ENCODE data around the gene HDAC4. TPM values are rescaled to one million over a fixed set of nuclear protein-coding genes. Genes with fewer than 3 reads are reported as not detected.

HDAC4 gene
- total and polyA plus RNA-seq, 8 donors = 1.7 to 98.8 (median 24.5) TPM

DNA sequence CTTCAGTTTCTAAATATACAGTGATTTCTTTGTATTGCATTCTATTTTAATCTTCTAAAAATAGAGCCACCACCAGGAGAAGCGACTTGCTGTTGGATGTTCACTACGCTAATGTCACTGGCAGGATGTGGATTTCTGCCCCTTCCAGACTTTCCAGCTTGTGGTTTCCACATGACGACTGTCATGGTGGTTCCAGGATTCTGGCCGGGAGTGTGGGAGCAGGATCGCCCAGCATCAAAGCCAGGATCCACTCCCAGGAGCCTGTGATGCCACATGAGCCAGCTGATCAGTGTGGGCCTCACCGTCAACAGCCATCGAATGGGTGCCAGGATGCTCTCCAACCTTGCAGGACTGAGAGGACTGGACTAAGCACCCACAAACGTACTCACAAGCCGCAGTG, 148.8 kb downstream of the HDAC4 start:
- no peaks in the 10 kb centered on the region for H3K27me3 ChIP-seq
- no peaks in the 10 kb centered on the region for H3K36me3 ChIP-seq
- TF ChIP-seq EP300 (IDR thresholded peaks at IDR 0.05) (no peak), POLR2A (IDR thresholded peaks at IDR 0.05) (no peak)
- no peaks in the 10 kb centered on the region for H3K9me3 ChIP-seq
- peak overlapping the region in 4 of 5 donors; percentile 0 to 53 (median 51) for H3K27ac ChIP-seq
- intact Hi-C loops (cut with DNase I; ENCODE audit: low total_unique reads) = no loop called here
- H3K4me1 ChIP-seq = peaks cover 0 to 68% (median 40%) of the 10 kb centered on the region in 4 donors
- H3K4me3 ChIP-seq = no peak overlapping the region
- DNase-seq = no peak
- WGBS, 5 donors = 81 to 89% (median 87%) methylated on average over 7 to 9 of the region's 9 CpGs

DNA sequence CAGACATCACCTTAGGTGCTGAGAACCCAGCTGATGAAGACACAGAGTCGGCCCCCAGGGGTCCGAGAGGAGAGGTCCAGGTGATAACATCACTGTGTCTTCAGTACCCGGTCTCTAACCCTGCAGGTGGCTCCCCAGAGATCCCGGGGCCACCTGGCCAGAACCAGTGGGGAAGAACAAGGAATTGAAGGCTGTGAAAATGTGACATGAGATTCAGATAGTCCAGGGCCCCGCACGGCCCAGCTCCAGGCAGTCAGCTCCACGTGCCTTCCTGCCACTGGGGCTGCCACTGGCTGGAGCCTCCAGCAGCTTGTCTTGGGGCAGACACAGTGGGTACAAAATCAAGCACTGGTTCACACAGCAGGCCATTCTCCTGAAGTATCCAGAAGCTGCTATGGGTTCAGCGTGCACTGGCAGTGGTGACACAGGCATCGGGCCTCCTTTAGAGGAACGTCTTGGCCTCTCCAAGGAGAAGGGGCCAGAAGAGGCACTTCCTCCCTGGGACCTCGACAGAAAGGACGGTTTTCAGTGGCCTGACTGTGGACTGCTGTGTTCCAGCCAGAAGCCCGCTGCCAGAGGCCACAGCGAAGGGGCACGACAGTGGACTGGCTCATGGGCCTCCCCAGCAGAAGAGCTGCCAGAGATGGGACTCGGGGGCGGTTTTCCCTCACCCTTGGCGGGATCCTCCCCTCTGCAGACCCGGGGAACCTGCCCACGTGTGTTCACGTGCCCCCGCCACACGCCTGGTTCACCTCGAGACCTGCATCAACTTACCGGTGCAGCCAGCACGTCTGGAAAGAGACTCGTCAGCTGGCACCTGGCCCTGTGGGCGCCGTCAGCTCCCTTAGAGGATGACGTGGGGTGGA, 150.4 kb downstream of the HDAC4 start:
- intact Hi-C loops (cut with DNase I; ENCODE audit: low total_unique reads) = no loop called here
- Histone ChIP-seq H3K27me3 (no peaks in the 10 kb centered on the region), H3K9me3 (no peaks in the 10 kb centered on the region), H3K4me3 (no peak overlapping the region), H3K36me3 (no peaks in the 10 kb centered on the region), H3K4me1 (peaks cover 9 to 68% (median 49%) of the 10 kb centered on the region in 4 donors), H3K27ac (peak overlapping the region in 4 of 5 donors; percentile 45 to 79 (median 71))
- TF ChIP-seq POLR2A (IDR thresholded peaks at IDR 0.05) (no peak), EP300 (IDR thresholded peaks at IDR 0.05) (no peak), POLR2AphosphoS5 (IDR thresholded peaks at IDR 0.05) (no peak)
- TF ChIP-seq, protein P1, sequence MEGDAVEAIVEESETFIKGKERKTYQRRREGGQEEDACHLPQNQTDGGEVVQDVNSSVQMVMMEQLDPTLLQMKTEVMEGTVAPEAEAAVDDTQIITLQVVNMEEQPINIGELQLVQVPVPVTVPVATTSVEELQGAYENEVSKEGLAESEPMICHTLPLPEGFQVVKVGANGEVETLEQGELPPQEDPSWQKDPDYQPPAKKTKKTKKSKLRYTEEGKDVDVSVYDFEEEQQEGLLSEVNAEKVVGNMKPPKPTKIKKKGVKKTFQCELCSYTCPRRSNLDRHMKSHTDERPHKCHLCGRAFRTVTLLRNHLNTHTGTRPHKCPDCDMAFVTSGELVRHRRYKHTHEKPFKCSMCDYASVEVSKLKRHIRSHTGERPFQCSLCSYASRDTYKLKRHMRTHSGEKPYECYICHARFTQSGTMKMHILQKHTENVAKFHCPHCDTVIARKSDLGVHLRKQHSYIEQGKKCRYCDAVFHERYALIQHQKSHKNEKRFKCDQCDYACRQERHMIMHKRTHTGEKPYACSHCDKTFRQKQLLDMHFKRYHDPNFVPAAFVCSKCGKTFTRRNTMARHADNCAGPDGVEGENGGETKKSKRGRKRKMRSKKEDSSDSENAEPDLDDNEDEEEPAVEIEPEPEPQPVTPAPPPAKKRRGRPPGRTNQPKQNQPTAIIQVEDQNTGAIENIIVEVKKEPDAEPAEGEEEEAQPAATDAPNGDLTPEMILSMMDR (IDR thresholded peaks at IDR 0.05) = no peak
- 87 to 94% (median 89%) methylated on average over 17 to 30 of the region's 30 CpGs for WGBS, 5 donors
- DNase-seq = no peak

DNA sequence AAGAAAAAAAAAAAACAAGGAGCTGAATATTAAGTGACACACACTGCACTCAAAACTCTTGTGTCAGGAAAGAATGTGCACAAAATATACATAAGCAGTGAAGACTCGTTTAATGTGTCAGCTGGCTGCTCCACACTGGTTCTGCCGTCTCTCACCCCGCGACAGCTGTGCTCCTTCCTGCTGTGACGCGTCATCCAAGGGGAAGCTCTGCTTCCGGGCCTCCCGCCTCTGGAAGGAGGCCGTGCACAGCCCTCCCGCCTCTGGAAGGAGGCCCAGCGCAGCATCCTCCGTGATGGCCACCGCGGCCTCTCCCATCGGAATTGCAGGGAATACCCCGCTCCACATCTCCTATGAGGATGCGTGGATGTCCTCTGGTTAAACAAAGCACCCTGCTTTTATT, 151.0 kb downstream of the HDAC4 start:
- no peaks in the 10 kb centered on the region for H3K36me3 ChIP-seq
- TF ChIP-seq POLR2AphosphoS5 (IDR thresholded peaks at IDR 0.05) (peak; percentile 46 to 80 (median 55)), EP300 (IDR thresholded peaks at IDR 0.05) (peak; percentile 12), POLR2A (IDR thresholded peaks at IDR 0.05) (no peak)
- H3K27ac ChIP-seq = peak overlapping the region in 4 of 5 donors; percentile 45 to 79 (median 71)
- peak; percentile 51 to 93 for DNase-seq
- peaks cover 9 to 73% (median 49%) of the 10 kb centered on the region in 4 donors for H3K4me1 ChIP-seq
- 48 to 73% (median 65%) methylated on average over 11 to 17 of the region's 17 CpGs for WGBS, 5 donors
- intact Hi-C loops (cut with DNase I; ENCODE audit: low total_unique reads) = no loop called here
- H3K27me3 ChIP-seq = no peaks in the 10 kb centered on the region
- no peak overlapping the region for H3K4me3 ChIP-seq
- H3K9me3 ChIP-seq = no peaks in the 10 kb centered on the region

DNA sequence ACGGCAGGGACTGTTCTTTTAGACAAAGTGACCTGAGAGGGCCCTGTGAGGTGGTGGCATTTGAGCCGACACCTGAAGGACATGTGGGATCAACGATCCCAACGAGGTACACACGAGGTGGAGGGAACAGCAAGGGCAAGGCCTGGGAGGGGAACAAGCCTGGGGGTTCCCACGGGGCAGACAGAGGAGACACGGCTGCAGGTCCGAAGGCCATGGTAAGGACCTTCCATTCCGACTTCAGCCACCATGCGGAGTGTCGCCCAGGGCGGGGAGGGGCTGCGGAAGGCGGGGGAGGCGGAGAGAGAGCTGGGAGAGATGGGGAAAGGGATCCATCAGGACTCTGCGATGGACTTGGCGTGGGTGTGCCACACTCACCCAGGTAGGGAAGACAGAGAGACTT, 151.8 kb downstream of the HDAC4 start:
- TF ChIP-seq, protein P1 (IDR thresholded peaks at IDR 0.05) = no peak
- TF ChIP-seq POLR2A (IDR thresholded peaks at IDR 0.05) (no peak), POLR2AphosphoS5 (IDR thresholded peaks at IDR 0.05) (no peak)
- intact Hi-C loops (cut with DNase I; ENCODE audit: low total_unique reads) = no loop called here
- peaks cover 9 to 79% (median 52%) of the 10 kb centered on the region in 4 donors for H3K4me1 ChIP-seq
- H3K9me3 ChIP-seq = no peaks in the 10 kb centered on the region
- DNase-seq = no peak
- peak overlapping the region in 4 of 5 donors; percentile 45 to 79 (median 71) for H3K27ac ChIP-seq
- H3K36me3 ChIP-seq = no peaks in the 10 kb centered on the region
- H3K27me3 ChIP-seq = no peaks in the 10 kb centered on the region
- WGBS, 5 donors = 89 to 94% (median 93%) methylated on average over 17 of the region's 17 CpGs
- no peak overlapping the region for H3K4me3 ChIP-seq

DNA sequence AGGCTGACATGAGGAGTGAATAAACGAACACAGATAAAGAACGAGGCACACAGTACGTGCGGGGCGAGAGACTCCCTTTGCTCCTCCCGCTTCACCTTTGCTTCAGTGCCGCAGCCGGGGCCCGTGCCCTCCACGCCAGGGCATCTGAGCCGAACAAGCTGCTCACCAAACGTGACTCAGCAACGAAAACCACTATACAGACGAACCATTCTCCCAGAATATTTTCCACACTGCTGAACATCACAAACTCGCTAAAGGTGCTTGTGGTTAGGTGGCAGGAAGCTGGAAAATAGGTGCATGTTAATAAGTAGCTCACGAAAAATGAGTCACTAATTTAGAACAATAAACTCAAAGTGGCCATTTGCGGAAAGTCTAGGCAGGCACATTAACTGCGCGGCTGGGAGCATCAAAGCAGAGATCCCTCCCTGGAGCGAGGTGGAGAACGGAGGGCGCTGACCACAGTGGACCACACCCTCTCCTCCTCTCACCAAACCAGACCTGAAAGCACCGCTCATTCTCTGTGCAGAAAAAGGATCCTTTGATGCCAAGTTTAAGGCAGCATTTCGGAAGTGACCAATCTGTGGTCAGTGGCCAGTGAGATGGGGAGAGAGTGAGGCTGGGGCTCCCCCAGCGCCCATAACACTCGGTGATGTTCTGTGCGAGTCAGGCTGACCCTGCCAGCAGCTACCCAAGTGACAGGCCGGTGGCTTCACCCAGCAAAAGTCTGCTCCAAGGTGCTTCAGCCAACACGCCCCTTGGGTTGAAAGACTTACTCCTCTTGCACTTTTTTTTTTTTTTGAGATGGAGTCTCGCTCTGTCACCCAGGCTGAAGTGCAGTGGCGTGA, 153.2 kb downstream of the HDAC4 start:
- no peak for TF ChIP-seq EP300 (IDR thresholded peaks at IDR 0.05)
- TF ChIP-seq POLR2A (IDR thresholded peaks at IDR 0.05) = no peak
- TF ChIP-seq POLR2AphosphoS5 (IDR thresholded peaks at IDR 0.05) = no peak
- TF ChIP-seq, protein P1 (IDR thresholded peaks at IDR 0.05) = no peak
- DNase-seq = no peak
- intact Hi-C loops (cut with DNase I; ENCODE audit: low total_unique reads) = no loop called here
- Histone ChIP-seq H3K4me3 (no peak overlapping the region), H3K27me3 (no peaks in the 10 kb centered on the region), H3K9me3 (no peaks in the 10 kb centered on the region), H3K27ac (peak overlapping the region in 1 of 5 donors; percentile 73), H3K36me3 (no peaks in the 10 kb centered on the region), H3K4me1 (peaks cover 11 to 74% (median 49%) of the 10 kb centered on the region in 4 donors)
- WGBS, 5 donors = 71 to 87% (median 86%) methylated on average over 30 to 31 of the region's 31 CpGs

All from stomach (tissue), 9 donors.